ENCODE results near the gene MTIF2. TPM values are rescaled to one million over a fixed set of nuclear protein-coding genes. Genes with fewer than 3 reads are reported as not detected.

The MTIF2 gene
- total and polyA plus RNA-seq, 9 of the 15 experiments (the other 6 are each of a cell fraction or from before 2014, with no cell fraction given) = 58.7 to 143 (median 105) TPM

DNA sequence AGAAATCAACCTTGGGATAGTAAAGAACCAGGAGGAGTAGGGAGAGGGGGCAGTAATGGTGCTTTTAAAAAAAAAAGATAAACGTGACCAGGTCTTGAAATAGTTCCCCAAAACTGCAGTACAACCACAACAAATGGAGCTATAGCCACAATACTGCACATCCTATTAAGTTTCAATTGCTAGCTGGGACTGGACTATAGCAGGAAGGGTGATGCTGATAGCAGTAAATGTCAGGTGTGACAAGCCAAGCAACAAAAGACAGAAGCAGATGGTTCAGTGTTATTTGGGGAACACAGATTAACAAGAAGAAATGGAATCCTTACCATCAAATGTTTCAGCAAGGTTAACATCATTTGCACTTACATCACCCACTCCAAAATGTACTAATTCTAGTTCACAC, 26.4 kb downstream of the MTIF2 start:
- in situ Hi-C loops (cut with MboI) (no loop called here), intact Hi-C loops (cut with micrococcal nuclease) (no loop called here)
- POLR2A ChIA-PET = no interaction called here
- Histone ChIP-seq H3K27ac (ENCODE audit: extremely low read depth, low read depth, low read length) (no peak overlapping the region), H3K27me3 (ENCODE audit: control insufficient read depth in 2 of 2, insufficient read depth in 2 of 2, low read length in 2 of 2) (no peaks in the 10 kb centered on the region), H3K4me2 (ENCODE audit: insufficient read depth, low read length) (no peak overlapping the region), H3K79me2 (ENCODE audit: control insufficient read depth, insufficient read depth, low read length) (no peaks in the 10 kb centered on the region), H3K4me1 (replicated peaks in 1 of 2; ENCODE audit: control insufficient read depth in 2 of 2, insufficient read depth in 2 of 2, low read length in 2 of 2) (no peaks in the 10 kb centered on the region), H3K36me3 (ENCODE audit: control insufficient read depth, insufficient read depth, low read length) (peaks cover 80% of the 10 kb centered on the region), H3K9me1 (ENCODE audit: control insufficient read depth, insufficient read depth, low read length) (no peaks in the 10 kb centered on the region), H4K20me1 (replicated peaks; ENCODE audit: control insufficient read depth, insufficient read depth, low read length) (no peaks in the 10 kb centered on the region), H3K4me3 (no peak overlapping the region), H3K9me3 (replicated peaks; ENCODE audit: control insufficient read depth, insufficient read depth, low read depth, low read length) (no peaks in the 10 kb centered on the region), H3K9ac (ENCODE audit: insufficient read depth in 1 of 2, low read depth in 2 of 2, low read length in 2 of 2) (no peak overlapping the region), H2AFZ (ENCODE audit: low read depth, low read length) (no peak overlapping the region)
- ATAC-seq (no peak), DNase-seq (ENCODE audit: extremely low read depth in 1 of 4, low spot score in 3 of 4) (no peak), FAIRE-seq (no peak)
- BruUV-seq (replicated peaks) = no TSS peak
- TF ChIP-seq, protein P1, sequence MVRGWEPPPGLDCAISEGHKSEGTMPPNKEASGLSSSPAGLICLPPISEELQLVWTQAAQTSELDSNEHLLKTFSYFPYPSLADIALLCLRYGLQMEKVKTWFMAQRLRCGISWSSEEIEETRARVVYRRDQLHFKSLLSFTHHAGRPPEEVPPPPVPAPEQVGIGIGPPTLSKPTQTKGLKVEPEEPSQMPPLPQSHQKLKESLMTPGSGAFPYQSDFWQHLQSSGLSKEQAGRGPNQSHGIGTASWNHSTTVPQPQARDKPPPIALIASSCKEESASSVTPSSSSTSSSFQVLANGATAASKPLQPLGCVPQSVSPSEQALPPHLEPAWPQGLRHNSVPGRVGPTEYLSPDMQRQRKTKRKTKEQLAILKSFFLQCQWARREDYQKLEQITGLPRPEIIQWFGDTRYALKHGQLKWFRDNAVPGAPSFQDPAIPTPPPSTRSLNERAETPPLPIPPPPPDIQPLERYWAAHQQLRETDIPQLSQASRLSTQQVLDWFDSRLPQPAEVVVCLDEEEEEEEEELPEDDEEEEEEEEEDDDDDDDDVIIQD (CRISPR knock-in tag; IDR thresholded peaks at IDR 0.05) = no peak
- TF ChIP-seq PHTF2 (CRISPR knock-in tag; IDR thresholded peaks at IDR 0.05) (no peak), ZNF134 (CRISPR knock-in tag; conservative IDR thresholded peaks at IDR 0.05) (no peak), ZNF184 (CRISPR knock-in tag; IDR thresholded peaks at IDR 0.05) (no peak), FUS (optimal IDR thresholded peaks at IDR 0.05; ENCODE audit: low read depth, low read length) (no peak), CCNT2 (IDR thresholded peaks at IDR 0.05; ENCODE audit: borderline replicate concordance, extremely low read depth, insufficient read length, low read depth, low read length) (no peak), SMAD4 (CRISPR knock-in tag; conservative IDR thresholded peaks at IDR 0.05) (no peak), ETV5 (CRISPR knock-in tag; IDR thresholded peaks at IDR 0.05; ENCODE audit: low read depth) (no peak), ELF2 (CRISPR knock-in tag; IDR thresholded peaks at IDR 0.05) (no peak), ADNP (tag; IDR thresholded peaks at IDR 0.05) (no peak)
- TF ChIP-seq, protein P2, sequence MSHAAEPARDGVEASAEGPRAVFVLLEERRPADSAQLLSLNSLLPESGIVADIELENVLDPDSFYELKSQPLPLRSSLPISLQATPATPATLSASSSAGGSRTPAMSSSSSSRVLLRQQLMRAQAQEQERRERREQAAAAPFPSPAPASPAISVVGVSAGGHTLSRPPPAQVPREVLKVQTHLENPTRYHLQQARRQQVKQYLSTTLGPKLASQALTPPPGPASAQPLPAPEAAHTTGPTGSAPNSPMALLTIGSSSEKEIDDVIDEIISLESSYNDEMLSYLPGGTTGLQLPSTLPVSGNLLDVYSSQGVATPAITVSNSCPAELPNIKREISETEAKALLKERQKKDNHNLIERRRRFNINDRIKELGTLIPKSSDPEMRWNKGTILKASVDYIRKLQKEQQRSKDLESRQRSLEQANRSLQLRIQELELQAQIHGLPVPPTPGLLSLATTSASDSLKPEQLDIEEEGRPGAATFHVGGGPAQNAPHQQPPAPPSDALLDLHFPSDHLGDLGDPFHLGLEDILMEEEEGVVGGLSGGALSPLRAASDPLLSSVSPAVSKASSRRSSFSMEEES (CRISPR knock-in tag; IDR thresholded peaks at IDR 0.05) = no peak
- WGBS (ENCODE audit: insufficient coverage, low coverage, missing lambda C conversion rate) = 9% methylated on average over 1 of the region's 1 CpG
- CTCF ChIA-PET (ENCODE audit: low intra/inter-chr PET ratio) = no interaction called here
